ENCODE results near the gene NACC2.

- TF ChIP-seq CTCF (conservative IDR thresholded peaks at IDR 0.05; ENCODE audit: low read depth in 2 of 2) (no peak), EZH2 (IDR thresholded peaks at IDR 0.05; ENCODE audit: low read depth, unreplicated experiment) (no peak), POLR2AphosphoS5 (IDR thresholded peaks at IDR 0.05; ENCODE audit: low read depth) (no peak), EZH2phosphoT487 (IDR thresholded peaks at IDR 0.05; ENCODE audit: unreplicated experiment) (no peak), JUNB (IDR thresholded peaks at IDR 0.05; ENCODE audit: unreplicated experiment) (no peak), ETS1 (IDR thresholded peaks at IDR 0.05) (no peak), REST (IDR thresholded peaks at IDR 0.05; ENCODE audit: unreplicated experiment) (no peak), ZNF114 (CRISPR knock-in tag; IDR thresholded peaks at IDR 0.05) (no peak), CREB1 (CRISPR knock-in tag; IDR thresholded peaks at IDR 0.05; ENCODE audit: low read depth) (no peak), ZNF331 (CRISPR knock-in tag; IDR thresholded peaks at IDR 0.05; ENCODE audit: low read depth) (no peak), NANOG (IDR thresholded peaks at IDR 0.05; ENCODE audit: borderline replicate concordance) (no peak), ZNF462 (CRISPR knock-in tag; IDR thresholded peaks at IDR 0.05) (no peak), STAT1 (IDR thresholded peaks at IDR 0.05; ENCODE audit: unreplicated experiment) (no peak)
Measured at GRCh38 chr9:135998410-135999071, 96.5 kb downstream of the NACC2 start.
